HEK293 (cell line): Measurements from ENCODE around the gene SPRR5.

Experiments used
- CTCF ChIA-PET: fragments of 350-600 bp; formaldehyde crosslinking; extraction: SDS; loops from one replicate; lab custom pipeline; 2021; ENCODE audit warnings: antibody characterized with exemption; lab: Yijun Ruan, JAX
- POLR2A ChIA-PET: fragments of 300-600 bp; formaldehyde crosslinking; extraction: SDS; loops from one replicate; lab custom pipeline; 2020; ENCODE audit warnings: antibody characterized with exemption, inconsistent platforms; lab: Yijun Ruan, JAX
- H3K27ac ChIP-seq: fragments of 200-500 bp; sonication (Bioruptor generic); 2 replicates; pipeline ENCODE4 v1.5.1; 2014; ENCODE audit warnings: low read depth, low read length, control low read depth, inconsistent platforms; ENCODE audit errors: extremely low read depth
- H3K36me3 ChIP-seq, 2 experiments: fragments of 200-500 bp in 1 of 2; sonication (Bioruptor generic) in 1 of 2; 1 replicate in 1 of 2; 2 replicates in 1 of 2; pipeline ENCODE4 v1.5.1; 2014 to 2017; ENCODE audit warnings: inconsistent platforms in 2 of 2, low read length in 2 of 2; ENCODE audit not compliant: control insufficient read depth in 2 of 2, insufficient read depth in 1 of 2
- H3K4me1 ChIP-seq: fragments of 200-500 bp; sonication (Bioruptor generic); 2 replicates; pipeline ENCODE4 v1.5.1; 2014; ENCODE audit warnings: mild to moderate bottlenecking, low read length, inconsistent platforms; ENCODE audit not compliant: control insufficient read depth, insufficient read depth
- H3K4me3 ChIP-seq: 2 replicates; pipeline ENCODE4 v1.5.1; 2011; ENCODE audit warnings: low read depth, mild to moderate bottlenecking, control low read depth, low read length, moderate library complexity
- H3K9me3 ChIP-seq: fragments of 200-500 bp; sonication (Bioruptor generic); 2 replicates; pipeline ENCODE4 v1.5.1; 2014; ENCODE audit warnings: low read depth, low read length, inconsistent platforms; ENCODE audit not compliant: control insufficient read depth, insufficient read depth
- KLF1 ChIP-seq: fragments of 450-650 bp; formaldehyde crosslinking; IDR thresholded peaks from 2 replicates; pipeline ENCODE4 v1.5.1; 2016; ENCODE audit warnings: missing biosample characterization, missing genetic modification characterization
- OVOL3 ChIP-seq: fragments of 450-650 bp; formaldehyde crosslinking; IDR thresholded peaks from 2 replicates; pipeline ENCODE4 v1.5.1; 2016; ENCODE audit warnings: missing biosample characterization, missing genetic modification characterization
- ZNF148 ChIP-seq: fragments of 450-650 bp; formaldehyde crosslinking; IDR thresholded peaks from 2 replicates; pipeline ENCODE4 v1.5.0; 2017; ENCODE audit warnings: missing biosample characterization, missing genetic modification characterization, borderline replicate concordance
- ZNF19 ChIP-seq: fragments of 450-650 bp; formaldehyde crosslinking; IDR thresholded peaks from 2 replicates; pipeline ENCODE4; 2016; ENCODE audit warnings: missing biosample characterization, missing genetic modification characterization, low read depth
- ZNF214 ChIP-seq: fragments of 450-650 bp; formaldehyde crosslinking; IDR thresholded peaks from 2 replicates; pipeline ENCODE4 v1.5.1; 2017; ENCODE audit warnings: missing biosample characterization, mild to moderate bottlenecking, missing genetic modification characterization, borderline replicate concordance
- ZNF274 ChIP-seq, 2 experiments: fragments of 200-500 bp in 1 of 2; fragments of 450-650 bp in 1 of 2; sonication (Bioruptor generic) in 1 of 2; formaldehyde crosslinking in 1 of 2; IDR thresholded peaks; 2 replicates each; pipeline versions ENCODE4 v1.5.1 to v1.6.1; 2014 to 2016; ENCODE audit warnings: borderline replicate concordance in 1 of 2, inconsistent platforms in 1 of 2, low read length in 1 of 2, missing biosample characterization in 1 of 2, missing genetic modification characterization in 1 of 2
- ZNF341 ChIP-seq: fragments of 450-650 bp; formaldehyde crosslinking; IDR thresholded peaks from 2 replicates; pipeline ENCODE4; 2016; ENCODE audit warnings: low read depth, missing biosample characterization, missing genetic modification characterization
- ZNF544 ChIP-seq: fragments of 450-650 bp; formaldehyde crosslinking; IDR thresholded peaks from 2 replicates; pipeline ENCODE4 v1.5.0; 2017; ENCODE audit warnings: missing biosample characterization, missing genetic modification characterization
- ZNF596 ChIP-seq: fragments of 450-650 bp; IDR thresholded peaks from 2 replicates; pipeline ENCODE4 v1.5.0; 2018; ENCODE audit warnings: missing biosample characterization, mild to moderate bottlenecking, missing genetic modification characterization, moderate library complexity
- ZNF600 ChIP-seq: fragments of 450-650 bp; formaldehyde crosslinking; IDR thresholded peaks from 2 replicates; pipeline ENCODE4 v1.5.1; 2016; ENCODE audit warnings: missing biosample characterization, missing genetic modification characterization
- ZNF654 ChIP-seq: fragments of 450-650 bp; formaldehyde crosslinking; IDR thresholded peaks from 2 replicates; pipeline ENCODE4 v1.5.1; 2016; ENCODE audit warnings: low read depth, missing biosample characterization, missing genetic modification characterization
- ZNF704 ChIP-seq: fragments of 450-650 bp; formaldehyde crosslinking; IDR thresholded peaks from 2 replicates; pipeline ENCODE4 v1.5.1; 2016; ENCODE audit warnings: missing biosample characterization, missing genetic modification characterization
- ZXDB ChIP-seq: fragments of 450-650 bp; formaldehyde crosslinking; IDR thresholded peaks from 2 replicates; pipeline ENCODE4 v1.5.1; 2016; ENCODE audit warnings: missing biosample characterization, missing genetic modification characterization

Gene SPRR5

GRCh38 chr1:152997901-152998300 lies 50.9 kb downstream of the SPRR5 start:
- TF ChIP-seq ZNF544, result no peak
- TF ChIP-seq ZNF341 (tag by site-specific recombination), result no peak
- no peak for TF ChIP-seq ZNF596
- no peak for TF ChIP-seq ZNF214 (tag by site-specific recombination)
- no peaks in the 10 kb centered on the region for H3K36me3 ChIP-seq
- H3K9me3 ChIP-seq, result no peaks in the 10 kb centered on the region
- H3K4me3 ChIP-seq, result no peak overlapping the region
- ChIA-PET CTCF (no interaction called here), POLR2A (no interaction called here)
- H3K4me1 ChIP-seq, result no peaks in the 10 kb centered on the region
- H3K27ac ChIP-seq, result no peak overlapping the region

- no peaks in the 10 kb centered on the region for H3K9me3 ChIP-seq
- POLR2A ChIA-PET, result no interaction called here
- CTCF ChIA-PET, result no interaction called here
- no peaks in the 10 kb centered on the region for H3K4me1 ChIP-seq
- no peaks in the 10 kb centered on the region for H3K36me3 ChIP-seq
- no peak overlapping the region for H3K4me3 ChIP-seq
- no peak for TF ChIP-seq ZNF704 (tag by site-specific recombination)
- TF ChIP-seq ZNF654 (tag by site-specific recombination), result no peak
- no peak for TF ChIP-seq ZNF274 (IDR thresholded peaks at IDR 0.05; ENCODE audit: low read length)
- no peak for TF ChIP-seq ZNF274 (tag by site-specific recombination; IDR thresholded peaks at IDR 0.05; ENCODE audit: borderline replicate concordance)
- no peak for TF ChIP-seq ZNF148 (tag by site-specific recombination)
- no peak for TF ChIP-seq KLF1
- TF ChIP-seq ZNF544, result no peak
- no peak for TF ChIP-seq OVOL3
- TF ChIP-seq ZXDB (tag by site-specific recombination), result no peak
- no peak for TF ChIP-seq ZNF600 (tag by site-specific recombination)
- TF ChIP-seq ZNF19 (tag by site-specific recombination), result no peak
- no peak overlapping the region for H3K27ac ChIP-seq
These were observed 51.5 kb downstream of the SPRR5 start for GRCh38 chr1:152998476-152998875.
